GM18499 (cell line): Measurements from ENCODE around the gene CAMTA1.

Source experiments
- ATAC-seq: cut with Tn5 transposase; IDR thresholded peaks from one replicate; pipeline ENCODE4 v1.9.1; 2021; ENCODE audit warnings: moderate number of reproducible peaks; ENCODE audit not compliant: insufficient read depth, unreplicated experiment

The CAMTA1 gene

DNA sequence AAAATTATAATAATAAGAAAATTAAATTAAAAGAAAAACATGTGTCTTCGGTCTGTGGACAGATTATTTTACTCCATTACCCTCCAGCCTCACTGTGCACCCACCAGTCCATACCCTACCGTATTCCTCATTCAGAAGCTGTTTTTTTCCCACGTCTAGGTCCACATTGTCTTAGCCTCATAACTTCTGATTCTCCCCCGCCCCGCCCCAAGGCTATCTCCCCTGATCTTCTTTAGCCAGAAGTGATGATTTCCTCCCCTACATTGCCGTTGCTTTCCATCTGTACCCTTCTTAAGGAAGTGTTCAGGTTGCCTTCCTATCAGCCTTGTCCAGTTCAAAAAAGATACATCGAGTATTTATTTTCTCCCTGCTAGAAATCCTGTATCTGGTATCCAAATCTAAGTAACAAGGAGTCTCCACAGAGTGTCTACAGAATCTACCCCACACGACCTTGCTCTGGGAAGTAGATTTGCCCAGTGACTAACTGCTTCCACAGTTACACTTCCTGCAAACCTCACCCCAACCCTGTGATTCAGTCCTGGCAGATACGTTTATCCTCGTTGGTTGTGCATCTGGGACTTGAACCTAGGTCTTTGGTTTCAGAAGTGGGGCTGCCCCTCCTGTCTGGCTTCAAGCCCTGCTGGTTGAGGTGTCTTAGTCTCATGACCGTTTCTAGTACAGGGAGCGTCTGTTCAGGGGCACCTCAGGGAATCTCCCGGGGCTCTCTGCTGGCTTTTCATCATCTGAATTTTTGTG is 470.2 kb downstream of the CAMTA1 start:
- ATAC-seq: no peak

DNA sequence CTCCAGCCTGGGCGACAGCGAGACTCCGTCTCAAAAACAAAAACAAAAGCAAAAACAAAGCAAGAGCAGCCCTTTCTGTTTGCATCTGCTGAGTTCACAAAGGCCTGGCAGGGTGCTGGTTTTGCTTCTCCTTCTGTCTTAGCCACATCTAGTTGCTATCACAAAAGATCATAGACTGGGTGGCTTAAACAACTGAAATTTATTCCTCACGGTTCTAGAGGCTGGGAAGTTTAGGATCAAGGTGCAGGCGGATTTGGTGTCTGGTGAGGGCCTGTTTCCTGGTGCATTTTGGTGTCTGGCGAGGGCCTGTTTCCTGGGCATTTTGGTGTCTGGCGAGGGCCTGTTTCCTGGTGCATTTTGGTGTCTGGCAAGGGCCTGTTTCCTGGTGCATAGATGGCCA is 471.3 kb downstream of the CAMTA1 start:
- ATAC-seq: no peak

DNA sequence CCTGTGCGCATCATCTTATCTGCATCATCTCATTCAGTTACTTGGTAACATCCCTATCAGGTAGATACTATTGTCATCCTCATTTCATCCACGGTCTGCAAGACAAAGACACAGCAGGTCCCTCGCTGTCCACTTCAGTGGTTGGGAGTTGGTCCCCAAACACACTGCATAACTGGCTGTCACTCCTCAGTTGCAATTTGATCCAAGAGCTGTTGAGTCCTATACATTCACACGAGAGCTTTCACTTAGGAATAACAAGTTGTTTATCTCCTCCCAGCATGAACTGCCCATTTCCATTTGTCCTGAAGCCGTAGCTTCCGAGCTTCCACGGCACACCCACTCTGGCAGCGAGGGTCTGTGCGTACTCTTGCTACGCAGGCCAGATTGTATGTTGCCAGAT is 472.0 kb downstream of the CAMTA1 start:
- ATAC-seq: no peak

DNA sequence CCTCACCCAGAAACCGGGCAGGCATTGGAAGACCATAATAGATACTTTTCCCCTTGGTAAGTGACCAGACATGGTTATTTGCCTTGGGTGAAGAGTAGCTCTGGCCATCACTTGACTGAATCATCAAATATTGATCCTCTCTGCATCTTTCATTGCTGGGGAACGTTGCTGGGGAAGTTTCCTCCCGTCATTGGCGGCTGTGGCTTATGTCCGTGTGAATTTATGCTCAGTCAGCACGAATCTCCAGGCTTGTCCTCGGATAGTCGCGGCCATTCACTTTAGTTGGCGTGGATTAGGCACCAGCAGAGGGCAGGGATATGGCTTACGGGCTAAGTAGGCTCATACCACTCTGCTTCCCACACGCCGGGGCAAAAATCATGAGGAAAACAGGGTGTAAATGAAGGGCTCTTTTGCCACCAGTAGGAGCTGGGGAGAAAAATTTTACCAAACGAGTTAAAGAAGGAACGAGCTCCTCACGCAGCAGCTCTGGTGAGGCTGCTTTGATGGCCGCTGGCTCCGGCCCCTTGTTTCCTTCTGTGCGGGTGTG is 473.4 kb downstream of the CAMTA1 start:
- no peak for ATAC-seq

DNA sequence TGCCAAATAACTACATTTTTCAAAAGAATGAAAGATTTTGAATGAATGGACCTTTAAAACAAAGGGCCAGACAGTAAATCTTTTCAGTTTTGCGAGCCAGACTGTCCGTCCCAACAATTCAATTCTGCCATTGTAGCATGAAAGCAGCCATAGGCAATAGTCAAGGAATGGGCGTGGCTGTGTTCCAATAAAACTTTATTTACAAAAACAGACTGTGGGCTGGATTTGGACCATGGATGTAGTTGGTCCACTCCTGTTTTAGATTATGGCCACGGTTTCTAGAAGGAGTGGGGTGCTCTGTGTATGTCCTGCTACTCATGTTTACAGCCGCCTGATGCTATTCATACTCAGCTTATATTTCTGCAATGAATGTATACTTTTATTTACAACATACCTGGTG is 474.7 kb downstream of the CAMTA1 start:
- ATAC-seq: no peak

DNA sequence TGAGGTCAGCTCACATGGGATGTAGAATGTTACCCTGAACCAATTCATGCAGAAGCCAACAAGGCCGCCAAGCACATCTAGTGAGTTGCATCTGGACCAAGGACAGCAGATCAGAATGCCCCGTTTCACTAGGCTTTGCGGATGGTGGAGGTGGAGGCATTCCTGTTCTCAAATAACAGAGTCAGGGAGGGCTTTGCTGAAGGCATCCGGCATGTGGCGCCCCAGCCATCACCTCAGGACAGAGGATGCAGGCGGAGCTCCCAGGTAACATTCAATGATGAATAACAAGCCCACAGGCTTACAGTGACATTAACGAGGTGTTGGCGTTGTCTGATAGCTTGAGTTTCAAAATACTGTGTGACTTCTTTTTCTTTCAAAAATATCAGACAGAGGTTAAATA is 476.2 kb downstream of the CAMTA1 start:
- no peak for ATAC-seq

DNA sequence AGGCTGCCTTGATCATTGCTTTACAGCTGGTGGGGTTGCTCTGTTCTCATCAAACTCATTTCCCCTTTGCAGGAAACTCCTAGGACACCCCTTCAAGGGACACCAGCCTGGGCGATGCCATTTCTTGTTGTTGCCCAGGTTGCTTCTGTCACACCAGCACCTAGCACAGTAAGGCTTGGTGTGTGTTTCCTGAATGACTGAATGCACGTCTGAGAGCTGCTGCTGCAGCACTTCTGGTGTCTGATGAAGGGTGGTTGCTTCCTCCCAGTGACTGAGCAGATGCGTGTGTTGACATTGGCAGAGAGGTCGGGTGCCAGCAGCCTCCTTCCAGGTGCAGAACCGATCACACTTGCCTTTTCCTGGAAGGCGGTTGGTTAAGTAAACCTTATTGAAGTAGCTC is 477.4 kb downstream of the CAMTA1 start:
- no peak for ATAC-seq

DNA sequence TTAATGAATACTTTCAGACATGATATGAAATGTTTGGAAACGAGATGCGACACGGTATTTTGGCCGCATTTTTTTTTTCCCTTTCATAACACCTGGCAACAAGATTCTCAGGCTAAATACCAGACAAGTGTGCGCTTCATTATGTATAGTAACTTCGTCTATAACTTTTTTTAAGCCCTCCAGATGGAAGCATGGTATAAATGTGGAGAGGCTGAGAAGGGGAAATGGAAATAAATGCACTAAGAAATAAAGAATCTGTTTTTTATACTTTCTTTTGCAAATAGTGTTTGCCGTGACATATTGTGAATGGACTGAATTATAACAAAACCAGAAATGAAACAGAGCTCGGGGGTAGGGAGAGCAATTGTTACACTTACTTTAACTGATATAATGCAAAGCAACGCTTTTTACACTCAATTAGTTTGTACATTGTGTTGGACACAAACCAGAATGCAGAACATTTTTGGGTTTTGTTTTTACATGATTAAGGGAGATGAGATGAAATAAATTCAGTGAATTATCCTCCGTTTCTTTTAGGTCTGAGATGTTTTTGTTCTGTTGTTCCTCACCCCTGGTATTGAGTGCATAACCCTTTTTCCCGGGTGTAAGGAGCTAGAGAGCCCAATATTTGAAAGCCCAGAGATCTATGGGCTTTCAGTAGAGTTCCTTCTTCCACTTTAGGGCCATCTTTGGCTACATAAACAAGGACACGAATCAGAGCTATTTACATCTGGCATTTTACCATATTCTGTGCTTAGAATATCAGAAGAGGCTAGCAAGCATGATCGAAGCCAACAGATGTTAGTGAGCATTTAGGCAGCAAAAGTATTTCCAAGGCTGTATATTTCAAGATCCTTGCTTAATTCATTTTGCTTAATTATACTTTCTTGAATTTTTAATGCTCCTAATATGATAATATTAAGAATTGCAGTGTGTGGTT is 478.0 kb downstream of the CAMTA1 start:
- no peak for ATAC-seq

DNA sequence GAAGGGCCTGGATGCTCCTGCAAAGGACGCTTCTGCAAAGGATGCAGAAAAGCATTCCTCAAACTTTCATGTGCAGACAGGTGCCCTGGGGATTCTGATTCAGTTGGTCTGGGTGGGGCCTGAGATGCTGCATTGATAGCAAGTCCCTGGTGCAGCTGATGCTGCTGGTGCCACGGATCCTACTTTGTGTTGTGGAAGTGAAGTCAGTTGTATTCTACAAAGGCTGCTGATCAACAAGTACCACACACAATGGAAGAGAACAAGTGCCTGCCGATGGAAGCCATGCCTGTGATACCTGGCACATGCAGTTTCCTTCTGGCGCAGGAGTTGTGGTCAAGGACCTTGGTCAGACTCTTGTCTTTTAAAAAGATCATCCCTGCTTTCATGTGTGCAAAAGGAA is 478.8 kb downstream of the CAMTA1 start:
- ATAC-seq: no peak

DNA sequence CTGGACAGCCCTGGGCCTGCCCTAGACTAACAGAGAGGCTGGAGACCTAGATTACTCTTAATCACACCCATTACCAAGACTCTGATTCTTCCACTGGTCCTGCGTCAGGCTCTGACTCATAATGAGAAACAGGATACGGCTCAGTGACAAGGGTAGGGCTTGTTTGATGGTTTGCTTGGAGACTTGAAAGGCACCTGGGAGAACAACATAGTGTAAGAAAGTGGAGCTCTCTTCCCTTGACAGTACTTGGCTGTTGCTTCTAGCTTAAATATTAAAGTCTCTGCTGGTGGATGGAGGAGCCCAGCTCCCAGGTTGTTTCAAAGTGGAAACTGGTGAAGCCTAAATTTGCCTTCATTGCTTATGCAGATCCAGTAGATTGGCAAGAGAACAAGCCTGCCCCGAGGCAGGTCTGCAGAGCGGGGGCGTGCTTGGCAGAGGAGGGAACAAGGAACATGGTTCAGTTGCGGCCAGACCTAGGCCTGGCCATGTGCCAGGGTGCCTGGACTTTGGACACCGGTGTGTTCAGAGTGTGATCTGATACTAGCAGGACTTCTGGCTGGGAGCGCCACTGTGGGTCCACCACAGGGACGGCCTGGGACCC is 480.6 kb downstream of the CAMTA1 start:
- ATAC-seq: no peak

DNA sequence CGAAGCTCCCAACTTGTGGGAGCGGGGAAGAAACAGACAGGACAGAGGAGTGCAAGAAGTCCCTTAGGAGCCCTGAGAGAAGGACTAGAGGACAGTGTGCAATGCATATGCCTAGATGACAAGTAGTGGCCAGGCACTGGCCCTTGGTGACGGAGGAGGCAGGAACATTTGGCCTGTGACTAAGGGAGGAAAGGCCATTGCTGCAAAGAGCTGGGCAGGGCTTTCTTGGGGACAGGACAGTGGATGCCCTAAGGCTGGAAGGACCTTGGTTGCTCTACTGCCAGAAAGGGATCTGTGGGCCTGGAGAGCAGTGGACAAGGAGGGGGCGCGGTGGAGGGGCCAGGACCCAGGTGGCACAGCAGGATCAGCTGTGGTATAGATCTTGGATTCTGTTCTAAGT is 481.3 kb downstream of the CAMTA1 start:
- no peak for ATAC-seq

DNA sequence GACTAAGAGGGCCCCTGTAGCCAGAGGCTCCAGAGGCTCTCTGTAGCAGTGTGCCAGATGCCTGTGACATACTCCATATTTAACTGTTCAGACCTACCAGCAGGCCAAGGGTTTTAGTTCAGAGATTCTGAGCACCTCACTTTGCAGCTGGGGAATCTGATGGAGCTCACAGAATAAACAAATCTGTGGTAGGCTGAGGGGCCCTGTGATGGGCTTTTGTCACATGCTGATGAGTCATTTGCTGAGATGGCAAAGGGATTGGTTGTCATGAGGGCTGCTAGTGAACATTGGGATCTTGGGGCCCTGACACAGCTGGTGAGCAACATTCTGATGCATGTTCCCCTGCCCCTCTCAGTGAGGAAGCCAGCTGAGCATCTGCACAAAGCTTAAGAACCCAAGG is 482.2 kb downstream of the CAMTA1 start:
- ATAC-seq: no peak

DNA sequence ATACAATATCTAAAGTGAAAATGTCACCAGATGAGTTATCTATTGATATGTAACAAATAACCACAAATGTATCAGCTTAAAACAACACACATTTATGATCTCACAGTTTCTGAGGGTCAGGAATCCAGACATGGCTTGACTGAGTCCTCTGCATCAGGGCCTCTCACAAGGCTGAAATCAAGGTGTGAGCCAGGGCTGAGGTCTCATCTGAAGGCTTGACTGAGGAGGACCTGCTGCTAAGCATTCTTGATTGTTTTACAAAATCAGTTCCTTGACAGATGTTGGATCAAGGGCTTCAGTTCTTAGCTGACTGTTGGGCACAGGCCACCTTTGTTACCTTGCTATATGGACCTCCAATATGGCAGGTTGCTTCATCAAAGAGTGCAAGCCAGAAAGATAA is 483.7 kb downstream of the CAMTA1 start:
- ATAC-seq: no peak

DNA sequence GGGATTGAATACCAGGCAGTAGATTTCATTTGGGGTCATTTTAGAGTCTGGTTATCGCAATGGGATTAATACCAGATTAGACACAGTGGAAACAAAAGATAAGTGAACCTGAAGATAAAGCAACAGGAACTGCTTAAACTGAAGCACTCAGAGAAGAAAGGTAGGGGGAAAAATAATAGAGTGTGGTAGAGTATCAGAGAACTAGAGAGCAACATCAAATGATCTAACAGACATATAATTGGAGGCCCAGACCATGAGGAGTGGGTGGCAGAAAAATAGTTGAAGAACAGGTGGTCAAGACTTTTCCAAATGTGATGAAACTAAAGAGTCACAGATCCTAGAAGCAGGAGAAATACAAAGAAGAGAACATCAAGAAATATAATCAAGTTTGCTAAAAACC is 484.3 kb downstream of the CAMTA1 start:
- no peak for ATAC-seq

DNA sequence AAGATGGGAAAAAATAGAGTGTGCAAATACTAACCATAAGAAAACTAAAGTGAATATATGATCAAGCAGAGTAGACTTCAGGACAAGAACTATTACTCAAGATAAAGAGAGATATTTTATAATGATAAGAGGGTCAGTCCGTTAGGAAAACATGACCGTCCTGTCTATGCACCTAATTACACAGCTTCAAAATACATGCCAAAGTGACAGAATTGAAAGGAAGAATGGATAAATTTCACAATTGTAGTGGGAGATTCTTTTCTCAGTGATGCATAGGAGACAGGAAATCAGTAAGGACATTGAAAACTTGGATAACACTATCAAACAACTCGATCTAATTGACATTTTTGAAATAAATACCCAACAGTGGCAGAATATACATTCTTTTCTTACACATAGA is 489.0 kb downstream of the CAMTA1 start:
- ATAC-seq: no peak

DNA sequence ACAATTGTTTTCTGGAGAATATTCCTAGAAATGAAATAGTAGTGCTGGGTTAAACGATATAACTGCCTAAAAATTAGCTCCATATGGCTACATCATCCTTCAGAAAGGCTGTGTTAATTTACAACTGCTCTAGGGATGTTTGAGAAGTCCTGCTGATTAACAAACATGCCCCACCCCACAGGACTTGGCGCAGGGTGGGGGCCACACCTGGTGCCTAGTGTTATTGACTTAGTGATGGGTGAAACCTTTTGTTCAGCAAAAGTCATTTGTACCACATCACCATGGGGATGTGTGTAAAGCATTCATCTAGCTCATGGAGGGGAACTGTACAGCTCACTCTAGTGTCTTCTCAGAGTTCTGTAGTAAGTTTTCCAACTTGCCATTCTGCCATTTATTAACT is 492.8 kb downstream of the CAMTA1 start:
- ATAC-seq: no peak

DNA sequence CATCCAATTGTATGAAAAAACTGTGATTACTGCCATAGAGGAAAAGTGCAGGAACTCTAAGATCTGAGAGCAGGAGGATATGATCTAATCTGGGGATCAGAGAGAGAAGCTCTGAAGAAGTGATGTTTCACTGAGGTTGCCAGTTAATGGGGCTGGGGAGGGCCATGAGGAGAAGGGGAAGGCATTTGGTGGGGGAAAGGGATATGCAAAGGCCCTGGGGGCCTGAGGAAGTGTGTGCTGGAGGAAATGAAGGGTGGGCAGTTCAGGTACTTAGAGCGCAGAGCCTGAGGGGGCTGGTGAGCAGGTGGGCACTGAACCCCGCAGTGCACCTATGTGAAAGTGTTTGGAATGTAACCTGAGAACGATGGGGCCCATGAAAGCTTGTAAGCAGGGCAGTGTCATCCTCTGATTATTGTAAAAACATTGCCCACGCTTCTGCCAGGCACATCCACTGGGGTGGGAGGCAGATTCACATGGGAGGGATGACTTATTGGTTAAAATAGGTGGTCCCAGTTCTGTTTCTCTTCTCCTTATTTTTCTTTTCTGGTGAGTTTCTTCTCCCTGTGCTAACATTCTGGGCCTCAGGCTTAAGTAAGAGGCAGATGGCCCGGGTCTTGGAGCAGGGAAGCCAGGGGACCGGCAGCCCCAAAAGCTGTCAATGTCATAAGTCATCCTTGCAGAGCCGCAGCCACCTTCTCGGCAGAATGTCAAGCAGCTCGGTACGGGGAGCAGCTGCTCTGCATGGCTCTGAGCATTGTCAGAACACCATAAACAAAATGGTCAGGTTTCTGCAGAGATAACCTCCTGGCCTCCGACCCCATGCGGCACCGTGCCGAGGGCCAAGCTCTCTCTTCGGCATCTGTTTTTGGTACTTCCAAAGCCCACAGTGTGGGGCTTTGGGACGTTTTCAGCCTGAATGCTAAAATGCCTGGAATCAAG is 493.8 kb downstream of the CAMTA1 start:
- no peak for ATAC-seq

DNA sequence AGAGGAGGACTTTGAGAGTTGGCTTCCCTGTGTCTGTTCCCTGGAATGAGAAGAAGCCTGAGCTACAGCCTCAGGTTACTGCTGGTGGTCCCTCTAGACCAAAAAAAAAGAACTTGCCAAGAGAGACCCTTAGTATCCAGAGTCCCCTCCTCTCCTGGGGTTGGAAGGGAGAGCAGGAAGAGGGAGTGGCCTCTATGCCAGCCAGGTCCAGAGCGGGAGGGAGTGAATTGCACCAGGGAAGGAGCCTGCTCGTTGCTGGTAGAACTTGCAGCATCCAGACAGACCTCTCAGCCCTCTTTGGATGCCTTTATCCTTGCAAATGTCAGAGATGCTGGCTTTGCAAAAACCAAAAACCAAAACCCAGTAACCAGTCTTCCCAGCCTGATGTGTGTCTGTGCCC is 494.5 kb downstream of the CAMTA1 start:
- ATAC-seq: no peak

DNA sequence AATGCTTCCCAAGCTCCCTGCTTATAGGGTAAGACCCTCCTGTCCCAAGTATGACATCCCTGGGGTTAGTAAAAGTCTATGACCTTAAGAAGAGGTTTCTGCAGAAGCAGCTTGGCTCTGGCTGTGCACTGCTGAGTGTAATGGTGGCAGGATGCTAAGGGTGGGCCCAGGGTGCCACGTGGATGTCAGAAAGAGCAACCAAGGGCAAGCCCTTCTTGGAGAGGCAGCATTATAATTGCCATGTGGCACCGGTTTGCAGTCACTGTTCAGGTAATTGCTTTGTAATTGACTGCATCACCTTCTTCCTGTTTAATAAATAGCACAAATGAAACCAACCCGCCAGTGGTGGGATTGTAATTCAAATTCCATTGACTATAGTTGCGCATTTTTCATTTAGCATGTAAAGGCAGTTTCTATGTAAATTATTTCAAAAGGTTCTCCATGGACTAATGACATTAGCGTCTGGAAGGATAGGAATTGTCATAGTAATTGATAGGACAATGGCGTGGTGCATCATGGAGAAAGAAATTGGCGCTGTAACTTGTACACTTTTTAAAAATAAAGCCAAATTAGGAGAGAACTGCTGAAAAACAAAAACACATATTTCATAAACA is 495.2 kb downstream of the CAMTA1 start:
- no peak for ATAC-seq
